GM19452 (cell line): ENCODE results near the gene SLC2A4.
A peak's percentile ranks its signal among the peaks of the same experiment; 100 is the strongest.

Source experiments
- ATAC-seq: cut with Tn5 transposase; IDR thresholded peaks from one replicate; pipeline ENCODE4 v1.9.1; 2021; ENCODE audit not compliant: unreplicated experiment

Gene SLC2A4

GRCh38 chr17:7296189-7296861 lies 14.8 kb downstream of the SLC2A4 start:
- no peak for ATAC-seq

DNA sequence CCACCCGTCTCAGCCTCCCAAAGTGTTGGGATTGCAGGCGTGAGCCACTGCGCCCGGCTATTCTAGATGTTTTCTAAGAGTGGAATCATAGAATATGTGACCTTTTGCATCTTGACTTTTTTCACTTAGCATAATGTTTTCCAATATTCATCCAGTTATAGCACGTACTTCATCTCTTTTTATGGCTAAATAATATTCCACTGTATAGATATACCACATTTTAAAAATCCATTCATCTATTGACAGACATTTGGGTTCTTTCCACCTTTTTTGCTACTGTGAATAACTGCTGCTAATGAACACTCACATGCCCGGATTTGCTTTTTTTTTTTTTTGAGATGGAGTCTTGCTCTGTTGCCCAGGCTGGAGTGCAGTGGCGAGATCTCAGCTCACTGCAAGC lies 22.7 kb downstream of the SLC2A4 start:
- ATAC-seq: no peak

DNA sequence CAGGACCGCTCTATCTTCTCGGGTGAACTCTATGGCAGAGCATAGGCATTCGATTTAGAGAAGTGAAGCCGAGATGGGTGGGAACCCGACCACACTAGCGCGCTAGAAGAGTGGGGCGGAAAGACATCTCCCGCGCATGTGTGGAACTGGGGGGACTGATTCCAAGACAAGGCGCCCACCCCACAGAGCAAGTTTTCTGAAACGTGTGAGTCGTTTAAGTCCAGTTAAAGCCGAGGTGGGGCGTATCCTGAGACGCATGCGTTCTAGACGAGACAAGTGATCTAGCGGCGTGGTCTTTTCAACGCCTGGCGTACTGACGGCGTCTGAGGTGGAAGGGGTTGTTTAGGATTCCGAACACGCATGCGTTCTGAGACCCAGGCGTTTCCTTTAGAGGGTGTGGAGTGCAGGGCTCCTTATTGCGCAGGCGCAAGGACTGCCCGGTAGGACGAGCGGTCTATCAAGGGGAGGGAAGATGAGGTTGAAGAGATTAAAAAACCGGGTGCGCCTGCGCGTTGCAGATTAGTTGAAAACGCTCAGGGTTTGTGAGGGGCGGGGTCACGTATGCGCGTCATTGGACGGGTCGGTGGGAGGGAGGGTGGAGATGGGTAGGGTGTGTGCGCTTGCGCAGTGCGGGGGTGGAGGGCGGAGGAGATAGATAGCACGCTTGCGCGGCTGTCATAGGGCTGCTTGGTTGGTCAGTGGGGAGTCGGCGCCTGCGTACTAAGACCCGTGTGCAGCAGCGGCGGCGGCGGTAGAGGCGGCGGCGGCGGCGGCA lies 25.6 kb downstream of the SLC2A4 start, which contains the start of gene EIF5A:
Gene EIF5A, plus strand, starts transcription at position 718 of the 775 bp plus-strand sequence. CDS start 2,008 bp downstream, outside the sequence.
- peak; percentile 73 for ATAC-seq

GRCh38 chr17:7307686-7308624 lies 26.4 kb downstream of the SLC2A4 start:
- no peak for ATAC-seq

DNA sequence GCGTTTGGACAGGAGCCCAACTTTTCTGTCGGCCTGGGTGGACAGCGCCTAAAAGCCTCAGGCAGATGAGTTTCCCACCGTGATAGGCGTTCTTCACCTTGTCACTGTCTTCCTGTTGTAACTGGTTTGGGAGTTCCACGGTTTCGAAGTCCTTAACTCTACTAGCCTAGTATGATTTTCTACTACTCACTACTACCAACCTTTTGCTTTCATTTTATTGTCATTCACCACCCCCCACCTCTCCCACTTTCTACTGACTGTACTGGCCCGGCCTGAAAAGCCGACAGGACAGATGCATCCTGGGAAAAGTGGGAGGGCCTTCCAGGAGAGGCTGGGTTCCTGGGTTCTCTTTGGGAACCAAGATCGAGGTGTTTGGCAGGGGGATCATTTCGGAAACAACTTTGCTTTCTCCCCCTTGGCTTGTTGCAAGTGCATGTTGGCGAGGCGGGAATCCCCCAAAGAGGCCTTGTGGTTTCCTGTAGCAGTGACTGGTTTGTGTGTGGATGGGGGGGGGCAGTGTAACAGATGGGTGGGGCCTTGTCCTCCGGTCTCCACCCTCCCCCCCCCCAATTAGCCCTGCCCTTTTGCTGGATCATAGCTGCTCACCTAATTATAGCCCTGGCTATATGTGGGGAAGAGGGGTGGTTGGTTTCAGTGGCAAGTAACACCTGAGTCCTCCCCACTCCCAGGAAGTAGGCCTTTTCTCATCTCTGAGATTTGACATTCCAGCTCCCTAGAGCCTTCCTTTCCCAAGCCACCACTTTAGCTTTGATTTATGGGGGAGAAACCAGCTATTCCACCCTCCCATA lies 27.3 kb downstream of the SLC2A4 start:
- no peak for ATAC-seq

GRCh38 chr17:7309628-7310027 lies 28.1 kb downstream of the SLC2A4 start:
- no peak for ATAC-seq

DNA sequence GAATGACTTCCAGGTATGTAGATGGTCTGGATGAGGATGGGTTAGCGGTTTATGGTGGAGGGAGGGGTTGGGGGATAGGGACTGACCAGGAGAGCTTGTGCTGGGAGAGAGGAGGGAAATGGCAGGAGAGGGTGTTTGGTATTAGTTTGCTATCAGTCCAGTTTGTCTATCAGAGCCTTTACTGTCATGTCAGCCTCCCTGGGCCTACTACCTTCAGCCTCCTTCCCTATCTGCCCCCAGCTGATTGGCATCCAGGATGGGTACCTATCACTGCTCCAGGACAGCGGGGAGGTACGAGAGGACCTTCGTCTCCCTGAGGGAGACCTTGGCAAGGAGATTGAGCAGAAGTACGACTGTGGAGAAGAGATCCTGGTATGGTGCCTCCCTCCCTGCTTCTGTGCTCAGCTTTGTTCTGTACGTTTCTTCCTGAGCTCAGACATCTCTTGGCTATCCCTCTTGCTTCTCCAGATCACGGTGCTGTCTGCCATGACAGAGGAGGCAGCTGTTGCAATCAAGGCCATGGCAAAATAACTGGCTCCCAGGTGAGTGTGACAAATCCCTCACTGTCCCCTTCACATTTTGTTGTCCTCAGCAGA lies 29.7 kb downstream of the SLC2A4 start:
- no peak for ATAC-seq

- no peak for ATAC-seq
Measured at GRCh38 chr17:7312432-7313087, 31.0 kb downstream of the SLC2A4 start.

- ATAC-seq: no peak
Measured at GRCh38 chr17:7313088-7313889, 31.8 kb downstream of the SLC2A4 start.

DNA sequence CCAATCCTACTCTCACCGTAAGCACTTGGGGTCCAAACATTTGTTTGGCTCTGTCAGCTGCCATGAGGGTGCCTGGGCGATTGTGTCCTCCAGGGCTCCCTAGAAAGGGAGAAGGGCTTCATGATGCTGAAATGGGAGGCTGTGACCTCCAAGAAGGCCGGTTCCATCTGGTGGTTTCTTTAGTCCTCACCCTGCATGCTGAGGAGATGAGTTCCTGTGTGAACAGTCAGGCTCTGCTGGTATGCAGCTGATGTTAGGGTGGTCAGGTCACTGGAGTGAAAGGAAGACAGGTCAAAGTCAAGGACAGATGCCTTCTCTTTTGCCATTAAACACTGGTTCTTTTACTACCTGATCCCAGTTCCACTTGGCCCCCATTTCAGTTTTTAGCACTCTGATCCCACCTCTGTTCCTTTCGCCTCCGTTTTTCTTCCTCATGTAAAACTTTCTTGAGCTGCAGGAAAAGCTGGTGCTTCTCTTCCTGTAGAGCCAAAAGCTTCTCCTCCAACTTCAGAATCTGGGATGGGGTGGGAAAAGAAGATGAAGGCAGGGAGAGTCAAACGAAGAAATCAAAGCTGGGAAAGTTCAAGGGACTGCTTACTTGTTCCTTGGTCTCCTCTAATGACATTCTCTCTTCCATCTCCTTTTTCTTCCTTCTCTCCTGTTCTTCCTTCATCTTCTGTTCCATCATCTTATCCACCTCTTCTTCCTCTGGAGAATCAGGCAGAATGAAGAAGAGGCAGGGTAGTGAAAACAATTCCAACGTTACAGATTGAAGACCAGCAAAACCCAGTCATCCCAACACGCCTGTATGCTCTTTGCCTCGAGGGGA lies 32.6 kb downstream of the SLC2A4 start:
- ATAC-seq: no peak

DNA sequence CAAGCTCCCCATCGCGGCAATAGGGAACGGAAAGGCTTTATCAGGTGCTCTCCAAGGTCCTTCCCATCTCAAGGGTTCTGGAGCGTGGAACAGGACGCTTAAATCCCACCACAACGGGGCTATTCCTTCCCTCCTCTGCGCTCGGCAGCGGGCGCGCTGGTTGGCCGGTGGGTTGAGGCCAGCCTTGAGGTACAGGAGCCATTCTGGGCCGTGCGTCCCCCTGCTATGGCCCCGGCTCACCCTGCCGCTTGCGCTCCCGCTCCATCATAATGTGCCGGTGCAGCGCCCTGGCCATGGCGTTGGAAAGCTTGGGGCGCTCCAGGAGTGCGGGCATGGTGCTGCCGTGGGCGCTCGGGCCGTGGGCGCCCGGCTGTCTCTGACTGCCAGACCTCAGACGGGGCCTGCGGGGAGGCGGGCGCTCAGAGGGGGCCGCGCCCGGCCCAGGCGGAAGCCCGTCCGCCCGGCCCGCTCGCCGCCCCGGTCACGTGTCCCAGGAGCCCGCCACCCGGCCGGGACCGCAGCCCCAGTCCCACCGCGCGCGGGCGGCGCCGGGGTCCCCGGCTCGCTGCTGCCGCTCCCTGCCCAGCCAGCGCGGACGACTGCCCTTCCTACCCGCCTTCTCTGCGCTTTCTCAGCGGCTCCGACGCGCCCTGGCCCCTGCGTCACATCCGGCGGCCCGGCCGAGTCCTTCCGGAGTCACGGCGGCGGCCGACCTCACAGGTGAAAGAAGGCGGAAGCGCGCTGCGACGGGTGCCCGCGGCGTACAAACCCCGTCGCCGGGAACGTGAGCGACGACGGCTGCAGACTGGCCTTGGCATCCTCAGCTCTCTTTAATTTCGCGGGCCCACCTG lies 33.4 kb downstream of the SLC2A4 start, which contains the start of gene GPS2:
Gene GPS2, minus strand, starts transcription at position 642 of the 851 bp plus-strand sequence. Its CDS starts 308 bp downstream, at position 334.
- peak; percentile 70 for ATAC-seq

DNA sequence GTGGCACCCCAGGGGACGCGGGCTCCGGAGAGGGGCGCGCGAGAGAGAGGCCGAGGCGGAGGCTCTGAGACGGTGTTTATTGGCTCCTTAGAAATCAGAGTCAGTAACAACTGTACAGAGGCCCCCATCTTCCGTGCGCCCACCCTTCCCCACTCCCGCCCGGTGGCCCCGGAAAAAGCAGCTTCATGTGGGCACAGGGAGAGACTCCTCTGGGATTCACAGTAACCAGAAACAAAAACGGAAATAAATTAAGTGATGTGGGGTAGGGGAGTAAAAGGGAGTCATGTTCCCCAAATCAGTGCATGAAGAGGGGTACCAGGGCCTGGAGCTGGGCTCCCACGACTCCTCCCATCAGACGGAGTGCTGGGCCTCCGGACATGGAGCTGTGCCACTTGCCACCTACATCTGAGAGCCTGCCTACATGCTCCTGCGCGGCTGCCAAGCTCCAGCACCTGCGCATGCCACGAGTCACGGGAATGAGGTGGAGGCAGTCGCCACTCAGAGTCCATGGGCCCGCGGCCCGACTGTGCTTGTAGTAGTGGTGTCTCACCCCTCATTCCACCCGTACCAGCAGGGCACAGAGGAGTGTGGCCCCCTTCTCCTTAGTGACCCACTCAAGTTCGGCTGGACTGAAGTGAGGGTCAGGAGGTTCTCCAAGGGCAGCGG lies 34.2 kb downstream of the SLC2A4 start:
- no peak for ATAC-seq

DNA sequence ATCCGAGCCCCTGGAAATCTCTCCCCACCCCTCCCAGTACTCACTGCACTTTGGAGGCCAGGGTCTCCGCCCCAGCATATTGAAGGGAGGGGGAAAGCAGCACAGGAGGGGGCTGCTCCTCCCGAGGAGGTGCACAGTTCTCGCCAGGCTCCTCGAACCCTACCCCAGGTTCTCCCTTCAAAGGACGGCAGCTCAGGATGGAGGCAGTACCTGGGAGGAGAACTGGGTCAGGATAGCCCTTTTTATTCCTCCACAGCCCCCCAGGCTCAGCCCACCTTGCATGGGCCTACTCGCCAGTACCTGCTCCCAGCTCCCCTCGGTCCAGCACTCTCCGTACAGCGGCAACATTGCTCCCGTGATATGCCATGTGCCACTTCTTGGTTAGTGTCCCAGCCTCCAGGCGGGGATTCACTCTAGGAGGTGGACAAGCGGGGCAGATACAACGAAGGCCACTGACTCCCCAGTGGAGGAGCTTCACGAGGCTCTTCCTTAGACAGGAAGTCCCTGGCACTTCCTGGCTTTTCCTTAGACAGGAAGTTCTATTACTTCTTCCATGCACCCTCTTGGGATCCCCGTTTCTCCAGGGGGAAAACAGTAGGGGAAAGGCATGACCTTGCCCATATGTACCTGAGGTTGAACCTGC lies 35.8 kb downstream of the SLC2A4 start:
- ATAC-seq: no peak

GRCh38 chr17:7318121-7318860 lies 36.8 kb downstream of the SLC2A4 start:
- no peak for ATAC-seq

GRCh38 chr17:7321466-7321865 lies 39.9 kb downstream of the SLC2A4 start:
- ATAC-seq: no peak
